NAMALWA (cell line): ENCODE data around the gene NEUROG1.

Experiments used
- DNase-seq: peaks from one replicate; pipeline ENCODE4 v3.0.0-alpha.2; 2015; ENCODE audit warnings: low spot score

Gene NEUROG1

GRCh38 chr5:135564331-135564730 lies 28.6 kb upstream of the NEUROG1 start:
- DNase-seq: no peak

- no peak for DNase-seq
These were observed 25.5 kb upstream of the NEUROG1 start for GRCh38 chr5:135561266-135561665.

GRCh38 chr5:135560858-135561257 lies 25.1 kb upstream of the NEUROG1 start:
- DNase-seq: peak; percentile 90

GRCh38 chr5:135559354-135559753 lies 23.6 kb upstream of the NEUROG1 start:
- peak; percentile 56 for DNase-seq

GRCh38 chr5:135557076-135557838 lies 21.5 kb upstream of the NEUROG1 start:
- no peak for DNase-seq

GRCh38 chr5:135556620-135557019 lies 20.9 kb upstream of the NEUROG1 start:
- no peak for DNase-seq

GRCh38 chr5:135555530-135555929 lies 19.8 kb upstream of the NEUROG1 start:
- DNase-seq: no peak

GRCh38 chr5:135553688-135554462 lies 18.1 kb upstream of the NEUROG1 start:
- DNase-seq: no peak

- DNase-seq: peak; percentile 79
These were observed 16.1 kb upstream of the NEUROG1 start for GRCh38 chr5:135551593-135552447.

GRCh38 chr5:135549413-135549812 lies 13.6 kb upstream of the NEUROG1 start:
- no peak for DNase-seq

GRCh38 chr5:135547590-135548254 lies 12.0 kb upstream of the NEUROG1 start:
- no peak for DNase-seq

GRCh38 chr5:135546912-135547311 lies 11.1 kb upstream of the NEUROG1 start:
- no peak for DNase-seq

- DNase-seq: no peak
These were observed 10.3 kb upstream of the NEUROG1 start for GRCh38 chr5:135546101-135546500.

- DNase-seq: no peak
These were observed 9.3 kb upstream of the NEUROG1 start for GRCh38 chr5:135545099-135545498.

GRCh38 chr5:135543485-135544304 lies 7.9 kb upstream of the NEUROG1 start:
- no peak for DNase-seq

- DNase-seq: no peak
These were observed 7.3 kb upstream of the NEUROG1 start for GRCh38 chr5:135543001-135543484.

- no peak for DNase-seq
These were observed 6.2 kb upstream of the NEUROG1 start for GRCh38 chr5:135541807-135542502.

GRCh38 chr5:135539430-135540005 lies 3.8 kb upstream of the NEUROG1 start:
- no peak for DNase-seq

GRCh38 chr5:135538261-135538660 lies 2.5 kb upstream of the NEUROG1 start:
- DNase-seq: no peak

- no peak for DNase-seq
These were observed 2.0 kb upstream of the NEUROG1 start for GRCh38 chr5:135537745-135538144.
